IPS-20b (cell line): ENCODE results near the gene SLC39A7.
A peak's percentile ranks its signal among the peaks of the same experiment; 100 is the strongest.

Source experiments
- H3K27ac ChIP-seq: one replicate; pipeline ENCODE4 v1.5.1; 2013; ENCODE audit warnings: low read length
- H3K27me3 ChIP-seq: 2 replicates; pipeline ENCODE4 v1.6.1; 2013; ENCODE audit warnings: mild to moderate bottlenecking, low read length, inconsistent platforms; ENCODE audit not compliant: insufficient read depth
- H3K36me3 ChIP-seq: 2 replicates; pipeline ENCODE4 v1.6.1; 2013; ENCODE audit warnings: low read depth, mild to moderate bottlenecking, inconsistent platforms, low read length, moderate library complexity; ENCODE audit not compliant: insufficient read depth
- H3K4me1 ChIP-seq: 2 replicates; pipeline ENCODE4 v1.6.1; 2013; ENCODE audit warnings: mild to moderate bottlenecking, control low read depth, inconsistent platforms, low read length, moderate library complexity; ENCODE audit not compliant: insufficient read depth
- H3K4me3 ChIP-seq: 2 replicates; pipeline ENCODE4 v1.5.1; 2013; ENCODE audit warnings: mild to moderate bottlenecking, low read length, inconsistent platforms
- H3K9ac ChIP-seq: 2 replicates; pipeline ENCODE4 v1.6.1; 2013; ENCODE audit warnings: low read depth, mild to moderate bottlenecking, inconsistent platforms, low read length, moderate library complexity
- H3K9me3 ChIP-seq: 2 replicates; pipeline ENCODE4 v1.6.1; 2013; ENCODE audit warnings: mild to moderate bottlenecking, low read depth, low read length, inconsistent platforms; ENCODE audit not compliant: insufficient read depth

SLC39A7 gene

GRCh38 chr6:33236328-33236727 is 35.7 kb downstream of the SLC39A7 start:
- no peak overlapping the region for H3K9ac ChIP-seq
- 0 out of 2 replicates have a peak, but pooled peaks cover 13% of the 10 kb centered on the region for H3K27me3 ChIP-seq
- no peak overlapping the region for H3K27ac ChIP-seq
- no peaks in the 10 kb centered on the region for H3K9me3 ChIP-seq
- H3K36me3 ChIP-seq = no peaks in the 10 kb centered on the region
- no peaks in the 10 kb centered on the region for H3K4me1 ChIP-seq
- H3K4me3 ChIP-seq = no peak overlapping the region

- Histone ChIP-seq H3K4me1 (no peaks in the 10 kb centered on the region), H3K27ac (no peak overlapping the region), H3K27me3 (peaks cover 15% of the 10 kb centered on the region; the same call in 1 of the 2 replicates), H3K9ac (no peak overlapping the region), H3K36me3 (no peaks in the 10 kb centered on the region), H3K4me3 (no peak overlapping the region), H3K9me3 (no peaks in the 10 kb centered on the region)
These were observed 36.2 kb downstream of the SLC39A7 start for GRCh38 chr6:33236852-33237251.

GRCh38 chr6:33237741-33238140 is 37.1 kb downstream of the SLC39A7 start:
- no peaks in the 10 kb centered on the region for H3K9me3 ChIP-seq
- no peak overlapping the region for H3K9ac ChIP-seq
- no peak overlapping the region for H3K27ac ChIP-seq
- no peak overlapping the region for H3K4me3 ChIP-seq
- no peaks in the 10 kb centered on the region for H3K36me3 ChIP-seq
- H3K27me3 ChIP-seq = peaks cover 20% of the 10 kb centered on the region; the same call in 1 of the 2 replicates
- H3K4me1 ChIP-seq = no peaks in the 10 kb centered on the region

GRCh38 chr6:33241968-33242367 is 41.3 kb downstream of the SLC39A7 start:
- H3K36me3 ChIP-seq = no peaks in the 10 kb centered on the region
- no peak overlapping the region for H3K9ac ChIP-seq
- no peaks in the 10 kb centered on the region for H3K9me3 ChIP-seq
- H3K4me1 ChIP-seq = no peaks in the 10 kb centered on the region
- H3K27ac ChIP-seq = no peak overlapping the region
- peaks cover 40% of the 10 kb centered on the region for H3K27me3 ChIP-seq
- H3K4me3 ChIP-seq = no peak overlapping the region

- Histone ChIP-seq H3K9me3 (no peaks in the 10 kb centered on the region), H3K4me1 (no peaks in the 10 kb centered on the region; the same call in 1 of the 2 replicates), H3K9ac (no peak overlapping the region), H3K27ac (no peak overlapping the region), H3K27me3 (peaks cover 55% of the 10 kb centered on the region), H3K4me3 (no peak overlapping the region), H3K36me3 (no peaks in the 10 kb centered on the region)
These were observed 42.8 kb downstream of the SLC39A7 start for GRCh38 chr6:33243476-33243875.

- Histone ChIP-seq H3K4me3 (peak overlapping the region; percentile 93), H3K9me3 (no peaks in the 10 kb centered on the region), H3K27me3 (peaks cover 38% of the 10 kb centered on the region), H3K9ac (peak overlapping the region; percentile 74; the same call in 1 of the 2 replicates), H3K4me1 (peaks cover 7% of the 10 kb centered on the region; the same call in 1 of the 2 replicates), H3K36me3 (peaks cover 10% of the 10 kb centered on the region), H3K27ac (no peak overlapping the region)
These were observed 47.4 kb downstream of the SLC39A7 start for GRCh38 chr6:33247977-33248642.

GRCh38 chr6:33248643-33248931 is 47.9 kb downstream of the SLC39A7 start:
- peaks cover 7% of the 10 kb centered on the region; the same call in 1 of the 2 replicates for H3K4me1 ChIP-seq
- peak overlapping the region; percentile 58; the same call in 1 of the 2 replicates for H3K9ac ChIP-seq
- H3K9me3 ChIP-seq = no peaks in the 10 kb centered on the region
- H3K36me3 ChIP-seq = peaks cover 10% of the 10 kb centered on the region
- H3K27ac ChIP-seq = no peak overlapping the region
- peak overlapping the region; percentile 93 for H3K4me3 ChIP-seq
- H3K27me3 ChIP-seq = peaks cover 33% of the 10 kb centered on the region

- H3K36me3 ChIP-seq = peaks cover 10% of the 10 kb centered on the region
- H3K27me3 ChIP-seq = peaks cover 33% of the 10 kb centered on the region
- peak overlapping the region; percentile 92 for H3K9ac ChIP-seq
- H3K4me3 ChIP-seq = peak overlapping the region; percentile 93
- peaks cover 7% of the 10 kb centered on the region; the same call in 1 of the 2 replicates for H3K4me1 ChIP-seq
- peak overlapping the region; percentile 61 for H3K27ac ChIP-seq
- H3K9me3 ChIP-seq = no peaks in the 10 kb centered on the region
These were observed 48.5 kb downstream of the SLC39A7 start for GRCh38 chr6:33248932-33249731.

GRCh38 chr6:33249732-33250630 is 49.3 kb downstream of the SLC39A7 start:
- Histone ChIP-seq H3K9me3 (no peaks in the 10 kb centered on the region), H3K27ac (peak overlapping the region; percentile 61), H3K27me3 (peaks cover 33% of the 10 kb centered on the region), H3K4me3 (peak overlapping the region; percentile 93), H3K4me1 (peaks cover 7% of the 10 kb centered on the region; the same call in 1 of the 2 replicates), H3K9ac (peak overlapping the region; percentile 92), H3K36me3 (peaks cover 10% of the 10 kb centered on the region)

GRCh38 chr6:33250731-33251130 is 50.1 kb downstream of the SLC39A7 start:
- H3K4me1 ChIP-seq = peaks cover 7% of the 10 kb centered on the region; the same call in 1 of the 2 replicates
- H3K36me3 ChIP-seq = peaks cover 10% of the 10 kb centered on the region
- no peak overlapping the region for H3K27ac ChIP-seq
- H3K9ac ChIP-seq = no peak overlapping the region
- no peaks in the 10 kb centered on the region for H3K9me3 ChIP-seq
- peaks cover 33% of the 10 kb centered on the region for H3K27me3 ChIP-seq
- no peak overlapping the region for H3K4me3 ChIP-seq

GRCh38 chr6:33251395-33252012 is 50.8 kb downstream of the SLC39A7 start:
- H3K9ac ChIP-seq = no peak overlapping the region
- no peak overlapping the region for H3K4me3 ChIP-seq
- H3K4me1 ChIP-seq = peaks cover 7% of the 10 kb centered on the region; the same call in 1 of the 2 replicates
- peaks cover 25% of the 10 kb centered on the region for H3K27me3 ChIP-seq
- H3K36me3 ChIP-seq = peaks cover 10% of the 10 kb centered on the region
- no peak overlapping the region for H3K27ac ChIP-seq
- no peaks in the 10 kb centered on the region for H3K9me3 ChIP-seq
